GM12874 (cell line): ENCODE data around the gene MFSD11.

ENCODE experiments used
- CTCF ChIP-seq: IDR thresholded peaks from 2 replicates; pipeline ENCODE4 v1.5.1; 2011; ENCODE audit warnings: low read depth, mild to moderate bottlenecking, control low read depth, low read length, moderate library complexity; ENCODE audit not compliant: insufficient read depth

The MFSD11 gene

GRCh38 chr17:76748657-76749056 is 10.7 kb downstream of the MFSD11 start:
- TF ChIP-seq CTCF, result no peak

- TF ChIP-seq CTCF, result no peak
Observed at GRCh38 chr17:76751416-76751993, 13.6 kb downstream of the MFSD11 start.

- TF ChIP-seq CTCF, result no peak
Observed at GRCh38 chr17:76752006-76752405, 14.1 kb downstream of the MFSD11 start.

GRCh38 chr17:76753061-76753961 is 15.4 kb downstream of the MFSD11 start:
- TF ChIP-seq CTCF, result no peak

- no peak for TF ChIP-seq CTCF
Observed at GRCh38 chr17:76755285-76755684, 17.4 kb downstream of the MFSD11 start.

- TF ChIP-seq CTCF, result no peak
Observed at GRCh38 chr17:76757256-76757655, 19.3 kb downstream of the MFSD11 start.

- no peak for TF ChIP-seq CTCF
Observed at GRCh38 chr17:76758570-76758969, 20.7 kb downstream of the MFSD11 start.
